GM12891 (cell line): ENCODE data around the gene STPG2.
A peak's percentile ranks its signal among the peaks of the same experiment; 100 is the strongest.

Experiments
- DNase-seq: peaks from one replicate; pipeline ENCODE4 v3.0.0; 2011; ENCODE audit warnings: low spot score; ENCODE audit not compliant: insufficient read length
- FAIRE-seq: peaks from 2 replicates; lab custom pipeline; 2011; peaks lifted over from hg19 to GRCh38; lab: Jason Lieb, UNC
- PAX5 ChIP-seq: IDR thresholded peaks from 2 replicates; pipeline ENCODE4 v1.6.1; 2011; ENCODE audit warnings: low read length, moderate library complexity, mild to moderate bottlenecking; ENCODE audit not compliant: insufficient read depth, severe bottlenecking
- POLR2A ChIP-seq: IDR thresholded peaks from 2 replicates; pipeline ENCODE4 v1.6.1; 2011; ENCODE audit warnings: low read depth, low read length, control low read depth
- POLR2AphosphoS5 ChIP-seq: IDR thresholded peaks from 2 replicates; pipeline ENCODE4 v1.6.1; 2011; ENCODE audit warnings: low read depth, low read length, control low read depth
- POU2F2 ChIP-seq: IDR thresholded peaks from 2 replicates; pipeline ENCODE4 v1.6.1; 2011; ENCODE audit warnings: low read depth, mild to moderate bottlenecking, control low read depth, low read length, moderate library complexity
- SPI1 ChIP-seq: IDR thresholded peaks from 2 replicates; pipeline ENCODE4 v1.6.1; 2011; ENCODE audit warnings: low read depth, low read length, control low read depth
- TAF1 ChIP-seq: IDR thresholded peaks from 2 replicates; pipeline ENCODE4 v1.6.1; 2011; ENCODE audit warnings: low read depth, low read length, control low read depth

STPG2 gene

GRCh38 chr4:98151145-98151924, 8.1 kb upstream of the STPG2 start:
- peak; percentile 45 for FAIRE-seq
- TF ChIP-seq POLR2AphosphoS5, result no peak
- TF ChIP-seq POLR2A, result no peak
- TF ChIP-seq TAF1, result no peak
- TF ChIP-seq SPI1, result no peak
- no peak for TF ChIP-seq POU2F2
- no peak for TF ChIP-seq PAX5

GRCh38 chr4:98150092-98150761, 7.0 kb upstream of the STPG2 start:
- no peak for FAIRE-seq
- TF ChIP-seq POLR2A (no peak), TAF1 (no peak), POLR2AphosphoS5 (no peak), POU2F2 (no peak), PAX5 (no peak), SPI1 (no peak)
- DNase-seq, result no peak

More at GRCh38 chr4:98151145-98151924, 8.1 kb upstream of the STPG2 start:
- DNase-seq, result no peak

GRCh38 chr4:98148856-98149255, 5.6 kb upstream of the STPG2 start:
- FAIRE-seq (no peak), DNase-seq (no peak)
- TF ChIP-seq SPI1 (no peak), POLR2AphosphoS5 (no peak), POLR2A (no peak), POU2F2 (no peak), TAF1 (no peak), PAX5 (no peak)

- no peak for DNase-seq
- FAIRE-seq, result no peak
- TF ChIP-seq POU2F2 (no peak), TAF1 (no peak), POLR2AphosphoS5 (no peak), POLR2A (no peak), PAX5 (no peak), SPI1 (no peak)
These were observed 17.1 kb downstream of the STPG2 start for GRCh38 chr4:98126141-98126540.

GRCh38 chr4:98125585-98125984, 17.7 kb downstream of the STPG2 start:
- no peak for TF ChIP-seq TAF1
- TF ChIP-seq PAX5, result no peak
- TF ChIP-seq POLR2AphosphoS5, result no peak
- TF ChIP-seq SPI1, result no peak
- TF ChIP-seq POU2F2, result no peak
- TF ChIP-seq POLR2A, result no peak
- FAIRE-seq (no peak), DNase-seq (no peak)

- FAIRE-seq, result no peak
- TF ChIP-seq POLR2AphosphoS5, result no peak
- TF ChIP-seq PAX5, result no peak
- TF ChIP-seq POLR2A, result no peak
- TF ChIP-seq POU2F2, result no peak
- TF ChIP-seq TAF1, result no peak
- TF ChIP-seq SPI1, result no peak
- DNase-seq, result no peak
These were observed 25.9 kb downstream of the STPG2 start for GRCh38 chr4:98117363-98117762.

GRCh38 chr4:98113012-98113411, 30.3 kb downstream of the STPG2 start:
- FAIRE-seq (no peak), DNase-seq (no peak)
- no peak for TF ChIP-seq POLR2A
- TF ChIP-seq PAX5, result no peak
- no peak for TF ChIP-seq SPI1
- TF ChIP-seq TAF1, result no peak
- no peak for TF ChIP-seq POU2F2
- no peak for TF ChIP-seq POLR2AphosphoS5

GRCh38 chr4:98110929-98111328, 32.3 kb downstream of the STPG2 start:
- TF ChIP-seq POU2F2 (no peak), PAX5 (no peak)
- DNase-seq (no peak), FAIRE-seq (no peak)

- FAIRE-seq (no peak), DNase-seq (no peak)
- no peak for TF ChIP-seq PAX5
- no peak for TF ChIP-seq POU2F2
- no peak for TF ChIP-seq POLR2AphosphoS5
- no peak for TF ChIP-seq TAF1
- no peak for TF ChIP-seq POLR2A
- no peak for TF ChIP-seq SPI1
These were observed 33.1 kb downstream of the STPG2 start for GRCh38 chr4:98110214-98110613.
